Measurements from ENCODE around the gene PNMA8C. TPM values are rescaled to one million over a fixed set of nuclear protein-coding genes. Genes with fewer than 3 reads are reported as not detected.
"Not testable (repeated sequence)": the region's sequence is repeated elsewhere in the genome, so short reads cannot be mapped to it uniquely, and the experiment has no call there.

PNMA8C gene
- total RNA-seq, 1 donor from 2014 or later = 1.4 TPM

- H3K27me3 Mint-ChIP-seq (ENCODE audit: low read depth) = peaks cover 33% of the 10 kb centered on the region
- no peak for TF ChIP-seq CTCF (conservative IDR thresholded peaks at IDR 0.05)
- H3K27ac Mint-ChIP-seq (ENCODE audit: unreplicated experiment) = no peak overlapping the region
- H3K4me1 Mint-ChIP-seq = peaks cover 36% of the 10 kb centered on the region
- DNase-seq (ENCODE audit: low read depth, low spot score) = no peak
- no peaks in the 10 kb centered on the region for H3K36me3 Mint-ChIP-seq (ENCODE audit: low read depth)
- peak overlapping the region; percentile 2 for H3K4me3 Mint-ChIP-seq
- H3K9me3 Mint-ChIP-seq = no peaks in the 10 kb centered on the region
These were observed 26.0 kb downstream of the PNMA8C start for GRCh38 chr19:46402725-46403124.

- not testable (repeated sequence) for H3K9me3 Mint-ChIP-seq; H3K36me3 Mint-ChIP-seq (ENCODE audit: low read depth); H3K4me3 Mint-ChIP-seq; H3K27me3 Mint-ChIP-seq (ENCODE audit: low read depth); DNase-seq (ENCODE audit: low read depth, low spot score)
- peaks cover 17% of the 10 kb centered on the region for H3K4me1 Mint-ChIP-seq
- peak overlapping the region; percentile 2 for H3K27ac Mint-ChIP-seq (ENCODE audit: unreplicated experiment)
These were observed 30.8 kb downstream of the PNMA8C start for GRCh38 chr19:46397801-46398479.

GRCh38 chr19:46394402-46394797 lies 34.3 kb downstream of the PNMA8C start:
- DNase-seq (ENCODE audit: low read depth, low spot score) = no peak
- Mint-ChIP-seq H3K36me3 (ENCODE audit: low read depth) (peaks cover 8% of the 10 kb centered on the region), H3K27me3 (ENCODE audit: low read depth) (no peaks in the 10 kb centered on the region), H3K27ac (ENCODE audit: unreplicated experiment) (no peak overlapping the region), H3K4me1 (peaks cover 16% of the 10 kb centered on the region), H3K9me3 (no peaks in the 10 kb centered on the region), H3K4me3 (no peak overlapping the region)
- no peak for TF ChIP-seq CTCF (conservative IDR thresholded peaks at IDR 0.05)

GRCh38 chr19:46393456-46394401 lies 35.0 kb downstream of the PNMA8C start:
- peaks cover 16% of the 10 kb centered on the region for H3K4me1 Mint-ChIP-seq

GRCh38 chr19:46392837-46393236 lies 35.9 kb downstream of the PNMA8C start:
- H3K9me3 Mint-ChIP-seq = no peaks in the 10 kb centered on the region
- peaks cover 19% of the 10 kb centered on the region for H3K36me3 Mint-ChIP-seq (ENCODE audit: low read depth)
- peaks cover 16% of the 10 kb centered on the region for H3K4me1 Mint-ChIP-seq
- H3K27ac Mint-ChIP-seq (ENCODE audit: unreplicated experiment) = peak overlapping the region; percentile 97
- no peak overlapping the region for H3K4me3 Mint-ChIP-seq
- TF ChIP-seq CTCF (conservative IDR thresholded peaks at IDR 0.05) = no peak
- DNase-seq (ENCODE audit: low read depth, low spot score) = no peak
- no peaks in the 10 kb centered on the region for H3K27me3 Mint-ChIP-seq (ENCODE audit: low read depth)

More at GRCh38 chr19:46393456-46394401, 35.0 kb downstream of the PNMA8C start:
- DNase-seq (ENCODE audit: low read depth, low spot score) = no peak
- no peak overlapping the region for H3K27ac Mint-ChIP-seq (ENCODE audit: unreplicated experiment)
- H3K27me3 Mint-ChIP-seq (ENCODE audit: low read depth) = no peaks in the 10 kb centered on the region
- H3K9me3 Mint-ChIP-seq = no peaks in the 10 kb centered on the region
- no peak overlapping the region for H3K4me3 Mint-ChIP-seq
- TF ChIP-seq CTCF (conservative IDR thresholded peaks at IDR 0.05) = no peak
- H3K36me3 Mint-ChIP-seq (ENCODE audit: low read depth) = peaks cover 13% of the 10 kb centered on the region

Data from neural crest cell (in vitro differentiated cells).